Epithelial cell of esophagus (primary cell): Measurements from ENCODE around the gene KCNK7.

ENCODE experiments used
- DNase-seq: peaks from one replicate; pipeline ENCODE4 v3.0.0; 2010; ENCODE audit warnings: low read depth
- H3K4me3 ChIP-seq: 2 replicates; pipeline ENCODE4 v1.5.1; 2011; ENCODE audit warnings: mild to moderate bottlenecking, low read length, control low read depth
- TF ChIP-seq, protein P1 (sequence below): IDR thresholded peaks from 2 replicates; pipeline ENCODE4 v1.5.1; 2011; ENCODE audit warnings: low read depth, mild to moderate bottlenecking, low read length, control low read depth, inconsistent platforms; ENCODE audit not compliant: insufficient read depth; ENCODE audit errors: missing control alignments

Gene KCNK7

DNA sequence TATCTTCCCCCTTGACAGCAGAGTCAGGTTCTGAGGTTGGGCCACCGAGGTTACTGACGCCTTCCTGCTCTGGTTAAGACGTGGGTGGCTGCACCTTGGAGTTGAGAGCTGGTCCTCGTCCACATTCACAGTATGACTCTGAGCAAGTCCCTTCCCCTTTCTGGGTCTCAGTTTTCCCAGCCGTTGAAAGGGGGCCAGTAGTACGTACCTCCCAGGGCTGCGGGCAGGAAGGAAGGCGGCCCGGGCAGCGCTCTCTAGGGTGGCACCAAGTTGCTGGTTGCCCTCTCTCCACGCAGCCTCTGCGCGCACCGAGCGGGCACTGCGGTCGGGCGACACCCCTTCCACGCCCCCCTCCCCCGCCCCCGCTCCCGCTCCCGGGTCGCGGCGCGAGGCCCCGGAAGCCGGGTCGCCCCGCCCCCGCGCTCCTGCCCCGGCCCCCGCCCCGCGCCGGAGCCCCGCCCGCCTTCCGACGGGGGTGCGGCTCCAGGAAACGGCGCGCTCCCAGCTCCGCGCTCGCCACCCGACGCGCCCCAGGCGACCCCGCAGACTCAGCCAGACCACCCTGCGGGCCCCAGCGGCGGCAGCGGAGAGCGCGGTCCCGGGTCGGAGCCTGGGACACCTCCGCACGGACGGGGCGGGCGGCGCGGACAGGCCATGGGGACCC lies 19.9 kb downstream of the KCNK7 start, which contains the start of gene EHBP1L1:
Gene EHBP1L1 (plus strand): TSS at position 486 of the 664 bp plus-strand sequence. CDS start 250 bp downstream, outside the sequence.
- peak within 1 kb of the TSS; percentile 59 for H3K4me3 ChIP-seq
- peak; percentile 52 for DNase-seq
- TF ChIP-seq, protein P1, sequence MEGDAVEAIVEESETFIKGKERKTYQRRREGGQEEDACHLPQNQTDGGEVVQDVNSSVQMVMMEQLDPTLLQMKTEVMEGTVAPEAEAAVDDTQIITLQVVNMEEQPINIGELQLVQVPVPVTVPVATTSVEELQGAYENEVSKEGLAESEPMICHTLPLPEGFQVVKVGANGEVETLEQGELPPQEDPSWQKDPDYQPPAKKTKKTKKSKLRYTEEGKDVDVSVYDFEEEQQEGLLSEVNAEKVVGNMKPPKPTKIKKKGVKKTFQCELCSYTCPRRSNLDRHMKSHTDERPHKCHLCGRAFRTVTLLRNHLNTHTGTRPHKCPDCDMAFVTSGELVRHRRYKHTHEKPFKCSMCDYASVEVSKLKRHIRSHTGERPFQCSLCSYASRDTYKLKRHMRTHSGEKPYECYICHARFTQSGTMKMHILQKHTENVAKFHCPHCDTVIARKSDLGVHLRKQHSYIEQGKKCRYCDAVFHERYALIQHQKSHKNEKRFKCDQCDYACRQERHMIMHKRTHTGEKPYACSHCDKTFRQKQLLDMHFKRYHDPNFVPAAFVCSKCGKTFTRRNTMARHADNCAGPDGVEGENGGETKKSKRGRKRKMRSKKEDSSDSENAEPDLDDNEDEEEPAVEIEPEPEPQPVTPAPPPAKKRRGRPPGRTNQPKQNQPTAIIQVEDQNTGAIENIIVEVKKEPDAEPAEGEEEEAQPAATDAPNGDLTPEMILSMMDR, result no peak

DNA sequence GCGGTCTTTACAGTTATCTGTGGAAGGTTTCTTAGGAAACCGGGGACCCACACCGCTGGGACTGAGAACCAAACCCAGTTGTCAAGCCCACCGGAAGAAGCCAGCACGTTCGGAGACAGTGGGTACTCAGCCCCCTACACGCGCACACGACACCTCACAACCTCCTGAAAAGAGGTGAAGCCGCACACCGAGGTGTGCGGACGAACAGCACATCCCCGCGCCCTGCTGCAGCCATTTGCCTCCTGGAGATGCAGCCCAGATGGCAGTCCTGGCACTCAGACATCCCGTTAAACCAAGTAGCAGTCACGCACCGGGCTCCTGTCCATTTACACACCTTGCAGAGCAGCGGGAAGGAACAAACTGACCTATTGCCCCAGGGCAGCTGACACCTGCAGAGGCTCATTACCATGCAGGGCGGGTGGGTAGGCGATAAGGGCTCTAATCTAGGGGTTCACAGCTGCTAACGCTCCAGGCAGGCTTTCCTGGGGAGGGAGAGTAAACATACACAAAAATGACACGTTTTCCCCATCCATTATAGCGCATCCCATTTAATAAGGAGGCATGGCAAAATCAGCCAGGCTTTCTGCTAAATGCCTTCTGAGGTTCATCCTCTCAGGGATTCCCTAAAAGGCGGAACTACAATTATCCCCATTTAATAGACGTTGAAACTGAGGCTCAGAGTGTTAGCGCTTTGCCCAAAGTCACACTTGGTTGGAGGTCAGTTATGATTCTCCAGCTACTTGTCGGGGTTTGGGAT lies 20.6 kb downstream of the KCNK7 start:
- H3K4me3 ChIP-seq, result peak overlapping the region; percentile 48
- TF ChIP-seq, protein P1, result no peak
- DNase-seq, result peak; percentile 43

DNA sequence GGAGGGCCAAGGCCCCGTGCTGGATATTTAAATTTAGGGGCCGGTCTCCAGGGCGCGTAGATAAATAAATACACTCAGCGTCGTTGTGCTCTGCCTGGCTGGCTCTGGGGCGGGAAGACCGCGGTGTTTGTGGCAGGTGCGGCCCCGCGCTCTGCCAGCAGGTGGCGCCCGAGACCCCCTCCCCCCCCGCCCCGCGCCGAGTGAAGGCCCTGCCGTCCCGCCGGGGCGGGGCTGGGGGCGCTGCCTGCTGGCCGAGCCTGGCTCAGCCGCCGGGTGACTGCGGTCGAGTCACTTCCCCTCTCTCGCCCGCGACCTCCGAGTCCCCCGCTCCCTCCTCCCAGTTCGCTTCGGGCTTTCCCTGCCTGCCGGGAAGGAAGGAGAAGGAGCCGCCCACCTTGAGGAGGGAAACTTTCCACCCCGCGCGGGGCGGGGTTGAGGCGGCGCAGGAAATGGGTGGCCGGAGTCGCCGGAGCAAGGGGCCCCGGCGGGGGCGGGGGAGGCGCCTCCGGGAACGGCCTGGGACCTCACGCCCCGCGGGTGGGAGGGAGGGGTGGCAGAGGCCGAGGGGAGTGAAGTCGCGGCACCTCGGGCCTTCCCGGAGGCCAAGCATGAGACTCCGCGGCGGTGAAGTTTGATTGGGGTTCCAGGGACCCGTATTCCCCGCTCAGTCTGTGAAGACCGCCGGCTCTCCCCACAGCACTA lies 21.3 kb downstream of the KCNK7 start:
- peak; percentile 82 for DNase-seq
- TF ChIP-seq, protein P1, result peak; percentile 52

DNA sequence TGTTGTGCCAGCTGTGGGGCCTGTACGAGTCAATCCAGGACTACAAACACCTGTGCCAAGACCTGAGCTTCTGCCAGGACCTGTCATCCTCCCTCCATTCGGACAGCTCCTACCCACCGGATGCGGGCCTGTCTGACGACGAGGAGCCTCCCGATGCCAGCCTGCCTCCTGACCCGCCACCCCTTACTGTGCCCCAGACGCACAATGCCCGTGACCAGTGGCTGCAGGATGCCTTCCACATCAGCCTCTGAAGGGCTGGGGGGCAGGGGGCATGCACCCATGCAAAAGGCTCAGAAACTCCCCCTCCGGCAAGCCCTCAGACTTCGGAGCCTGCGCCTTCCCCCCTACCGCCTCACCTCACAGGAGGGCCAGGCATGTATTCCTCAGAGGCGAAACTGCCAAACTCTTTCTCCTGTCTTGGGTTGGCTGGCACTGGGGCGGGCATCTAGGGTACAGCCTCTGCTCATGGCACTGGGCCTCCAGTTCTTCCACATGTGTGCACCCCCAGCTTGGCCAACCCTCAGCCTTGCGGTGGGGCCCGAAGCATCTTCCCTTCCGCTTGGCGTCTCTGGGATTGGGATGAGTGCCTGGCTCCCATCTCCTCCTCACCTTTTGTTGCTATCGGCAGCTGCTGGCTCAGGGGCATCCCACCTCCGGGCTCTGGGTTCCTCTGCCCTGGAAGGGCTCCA lies 22.1 kb downstream of the KCNK7 start:
- TF ChIP-seq, protein P1, result no peak
- peak; percentile 33 for DNase-seq

More for the DNA sequence above, 21.3 kb downstream of the KCNK7 start:
- peak overlapping the region; percentile 93 for H3K4me3 ChIP-seq

DNA sequence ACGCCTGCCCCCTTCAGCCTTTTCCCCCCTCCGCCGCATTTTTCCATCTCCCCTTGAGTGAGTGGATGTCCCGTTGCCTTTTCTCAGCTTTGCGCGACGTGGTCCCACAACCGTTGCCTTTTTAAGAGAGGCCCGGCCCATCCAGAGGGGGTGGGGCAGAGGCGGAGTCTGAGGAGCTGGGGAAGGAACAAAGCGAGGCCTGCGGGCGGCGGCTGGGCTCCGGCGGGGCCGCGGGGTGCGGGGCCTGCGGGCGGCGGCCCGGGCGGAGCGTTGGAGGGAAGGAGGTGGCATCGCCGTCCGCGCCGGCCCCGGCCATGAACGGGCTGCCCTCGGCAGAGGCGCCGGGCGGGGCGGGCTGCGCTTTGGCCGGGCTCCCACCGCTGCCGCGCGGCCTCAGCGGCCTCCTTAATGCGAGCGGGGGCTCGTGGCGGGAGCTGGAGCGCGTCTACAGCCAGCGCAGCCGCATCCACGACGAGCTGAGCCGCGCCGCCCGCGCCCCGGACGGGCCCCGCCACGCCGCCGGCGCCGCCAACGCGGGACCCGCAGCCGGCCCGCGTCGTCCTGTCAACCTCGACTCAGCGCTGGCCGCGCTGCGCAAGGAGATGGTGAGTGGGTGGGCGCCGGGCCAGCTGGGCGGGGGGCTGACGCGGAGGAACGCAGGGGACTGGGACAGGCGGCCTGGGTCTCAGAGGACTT lies 23.1 kb downstream of the KCNK7 start, which contains the start of gene FAM89B:
Gene FAM89B (plus strand): TSS at position 183 of the 696 bp plus-strand sequence. CDS start 132 bp downstream, at position 315.
- peak; percentile 86 for DNase-seq
- TF ChIP-seq, protein P1, result no peak
- H3K4me3 ChIP-seq, result peak within 1 kb of the TSS; percentile 93

More for the DNA sequence above, 22.1 kb downstream of the KCNK7 start:
- H3K4me3 ChIP-seq, result peak overlapping the region; percentile 93

DNA sequence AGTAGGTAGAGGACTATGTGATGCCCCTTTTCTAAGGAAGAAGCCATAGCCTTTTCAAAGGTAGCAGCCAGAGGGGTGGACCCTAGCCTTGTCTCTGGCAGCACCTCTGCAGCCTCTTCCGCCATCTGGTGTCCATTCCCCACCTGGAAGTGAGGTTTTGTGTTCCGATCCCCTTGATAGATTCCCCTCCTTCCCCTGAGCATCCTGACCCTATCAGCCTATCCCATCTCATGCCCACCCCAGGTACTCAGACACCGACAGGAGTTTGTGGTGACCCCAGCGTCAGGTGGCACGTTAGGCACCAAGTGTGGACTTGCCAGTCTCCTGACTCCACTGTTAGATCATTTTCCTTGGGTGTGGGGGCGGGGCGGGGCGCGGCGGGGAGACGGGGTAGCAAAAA lies 23.7 kb downstream of the KCNK7 start:
- H3K4me3 ChIP-seq, result peak overlapping the region; percentile 93
- TF ChIP-seq, protein P1, result peak; percentile 67
- DNase-seq, result peak; percentile 76
